DOHH2 (cell line): Measurements from ENCODE around the gene ZNRD2.

Source experiments
- CTCF ChIP-seq: fragments of 200-600 bp; sonication (generic); IDR thresholded peaks from one replicate; pipeline ENCODE4 v1.5.1; 2014; ENCODE audit warnings: antibody characterized with exemption, mild to moderate bottlenecking, low read depth, low read length; ENCODE audit not compliant: poor library complexity, severe bottlenecking
- EZH2phosphoT487 ChIP-seq: fragments of 200-600 bp; sonication (generic); IDR thresholded peaks from 2 replicates; pipeline ENCODE4 v1.6.1; 2017; ENCODE audit warnings: borderline replicate concordance, mild to moderate bottlenecking, antibody characterized with exemption, low read length, moderate library complexity, mixed read lengths

- TF ChIP-seq CTCF (no peak), EZH2phosphoT487 (no peak)
Observed at GRCh38 chr11:65554842-65555430, 15.3 kb upstream of the ZNRD2 start.
